ENCODE data around the gene FAM149A. TPM values are rescaled to one million over a fixed set of nuclear protein-coding genes. Genes with fewer than 3 reads are reported as not detected.

Gene FAM149A
- total RNA-seq, 1 donor from 2014 or later, result 0.33 TPM

DNA sequence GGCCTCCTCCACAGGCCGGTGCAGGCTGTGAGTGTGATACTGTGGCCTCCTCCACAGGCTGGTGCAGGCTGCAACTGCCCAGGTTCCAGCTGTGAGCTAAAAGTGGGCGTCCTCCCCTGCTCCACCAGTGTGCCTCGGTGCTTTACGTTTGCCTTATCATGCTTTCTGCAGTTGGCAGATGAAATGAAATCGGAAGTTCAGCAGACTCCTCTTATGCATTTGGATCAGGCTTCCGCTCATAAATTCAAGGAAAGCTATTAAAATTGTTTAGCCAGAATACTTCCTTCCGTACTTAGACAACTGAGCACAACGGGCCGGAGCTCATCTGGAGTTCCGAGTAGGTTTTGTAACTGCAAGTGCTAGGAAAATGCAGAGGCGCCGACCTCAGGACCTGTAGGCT, 98.9 kb downstream of the FAM149A start:
- H3K4me1 Mint-ChIP-seq (ENCODE audit: unreplicated experiment), result no peaks in the 10 kb centered on the region
- TF ChIP-seq, protein P1, sequence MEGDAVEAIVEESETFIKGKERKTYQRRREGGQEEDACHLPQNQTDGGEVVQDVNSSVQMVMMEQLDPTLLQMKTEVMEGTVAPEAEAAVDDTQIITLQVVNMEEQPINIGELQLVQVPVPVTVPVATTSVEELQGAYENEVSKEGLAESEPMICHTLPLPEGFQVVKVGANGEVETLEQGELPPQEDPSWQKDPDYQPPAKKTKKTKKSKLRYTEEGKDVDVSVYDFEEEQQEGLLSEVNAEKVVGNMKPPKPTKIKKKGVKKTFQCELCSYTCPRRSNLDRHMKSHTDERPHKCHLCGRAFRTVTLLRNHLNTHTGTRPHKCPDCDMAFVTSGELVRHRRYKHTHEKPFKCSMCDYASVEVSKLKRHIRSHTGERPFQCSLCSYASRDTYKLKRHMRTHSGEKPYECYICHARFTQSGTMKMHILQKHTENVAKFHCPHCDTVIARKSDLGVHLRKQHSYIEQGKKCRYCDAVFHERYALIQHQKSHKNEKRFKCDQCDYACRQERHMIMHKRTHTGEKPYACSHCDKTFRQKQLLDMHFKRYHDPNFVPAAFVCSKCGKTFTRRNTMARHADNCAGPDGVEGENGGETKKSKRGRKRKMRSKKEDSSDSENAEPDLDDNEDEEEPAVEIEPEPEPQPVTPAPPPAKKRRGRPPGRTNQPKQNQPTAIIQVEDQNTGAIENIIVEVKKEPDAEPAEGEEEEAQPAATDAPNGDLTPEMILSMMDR (IDR thresholded peaks at IDR 0.05; ENCODE audit: unreplicated experiment), result no peak
- no peak overlapping the region for H3K4me3 Mint-ChIP-seq (ENCODE audit: unreplicated experiment)
- no peak for DNase-seq (ENCODE audit: low spot score)
- no peaks in the 10 kb centered on the region for H3K36me3 Mint-ChIP-seq (ENCODE audit: low read depth, unreplicated experiment)
- H3K27me3 Mint-ChIP-seq (ENCODE audit: unreplicated experiment), result peaks cover 4% of the 10 kb centered on the region
- H3K9me3 Mint-ChIP-seq (ENCODE audit: unreplicated experiment), result no peaks in the 10 kb centered on the region
- H3K27ac Mint-ChIP-seq (ENCODE audit: unreplicated experiment), result no peak overlapping the region

DNA sequence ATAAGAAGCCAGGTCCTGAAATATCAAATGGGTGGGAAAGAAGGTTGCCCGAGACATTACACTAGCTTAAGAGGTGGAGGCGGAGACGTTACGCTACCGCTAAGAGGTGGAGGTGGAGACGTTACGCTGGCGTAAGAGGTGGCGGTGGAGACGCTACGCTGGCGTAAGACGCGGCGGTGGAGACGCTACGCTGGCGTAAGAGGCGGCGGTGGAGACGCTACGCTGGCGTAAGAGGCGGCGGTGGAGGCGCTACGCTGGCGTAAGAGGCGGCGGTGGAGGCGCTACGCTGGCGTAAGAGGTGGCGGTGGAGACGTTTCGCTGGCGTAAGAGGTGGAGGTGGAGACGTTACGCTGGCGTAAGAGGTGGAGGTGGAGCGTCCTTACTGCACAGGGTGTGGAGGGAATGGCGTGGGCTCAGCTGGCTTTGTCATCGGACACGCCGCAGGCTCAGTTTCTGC, 99.6 kb downstream of the FAM149A start:
- H3K4me3 Mint-ChIP-seq (ENCODE audit: unreplicated experiment), result no peak overlapping the region
- H3K27me3 Mint-ChIP-seq (ENCODE audit: unreplicated experiment), result peaks cover 4% of the 10 kb centered on the region
- DNase-seq (ENCODE audit: low spot score), result no peak
- H3K27ac Mint-ChIP-seq (ENCODE audit: unreplicated experiment), result no peak overlapping the region
- H3K36me3 Mint-ChIP-seq (ENCODE audit: low read depth, unreplicated experiment), result peaks cover 6% of the 10 kb centered on the region
- H3K9me3 Mint-ChIP-seq (ENCODE audit: unreplicated experiment), result peaks cover 5% of the 10 kb centered on the region
- H3K4me1 Mint-ChIP-seq (ENCODE audit: unreplicated experiment), result no peaks in the 10 kb centered on the region
- TF ChIP-seq, protein P1 (IDR thresholded peaks at IDR 0.05; ENCODE audit: unreplicated experiment), result no peak

DNA sequence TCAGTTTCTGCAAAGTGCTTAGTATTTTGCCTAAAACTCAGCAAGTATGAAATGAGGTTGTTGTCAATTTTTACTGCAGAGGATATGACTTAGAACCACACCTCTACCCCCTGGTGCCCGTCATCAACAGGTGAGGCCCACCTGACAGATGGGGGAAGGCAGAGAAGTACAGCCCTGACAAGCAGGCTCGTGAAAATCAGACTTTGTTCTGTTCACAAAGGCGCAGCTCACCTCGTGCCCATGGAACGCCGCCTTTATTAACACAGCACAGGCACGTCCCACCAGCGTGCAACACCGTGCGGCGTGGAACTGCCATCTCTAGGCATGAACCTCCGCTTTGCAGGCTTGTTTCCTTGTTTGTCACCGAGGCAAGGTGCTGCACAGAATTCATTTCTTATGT, 100.2 kb downstream of the FAM149A start:
- H3K36me3 Mint-ChIP-seq (ENCODE audit: low read depth, unreplicated experiment), result peaks cover 6% of the 10 kb centered on the region
- no peak for DNase-seq (ENCODE audit: low spot score)
- H3K9me3 Mint-ChIP-seq (ENCODE audit: unreplicated experiment), result peaks cover 5% of the 10 kb centered on the region
- no peak overlapping the region for H3K4me3 Mint-ChIP-seq (ENCODE audit: unreplicated experiment)
- H3K27ac Mint-ChIP-seq (ENCODE audit: unreplicated experiment), result no peak overlapping the region
- no peaks in the 10 kb centered on the region for H3K4me1 Mint-ChIP-seq (ENCODE audit: unreplicated experiment)
- TF ChIP-seq, protein P1 (IDR thresholded peaks at IDR 0.05; ENCODE audit: unreplicated experiment), result no peak
- peaks cover 4% of the 10 kb centered on the region for H3K27me3 Mint-ChIP-seq (ENCODE audit: unreplicated experiment)

DNA sequence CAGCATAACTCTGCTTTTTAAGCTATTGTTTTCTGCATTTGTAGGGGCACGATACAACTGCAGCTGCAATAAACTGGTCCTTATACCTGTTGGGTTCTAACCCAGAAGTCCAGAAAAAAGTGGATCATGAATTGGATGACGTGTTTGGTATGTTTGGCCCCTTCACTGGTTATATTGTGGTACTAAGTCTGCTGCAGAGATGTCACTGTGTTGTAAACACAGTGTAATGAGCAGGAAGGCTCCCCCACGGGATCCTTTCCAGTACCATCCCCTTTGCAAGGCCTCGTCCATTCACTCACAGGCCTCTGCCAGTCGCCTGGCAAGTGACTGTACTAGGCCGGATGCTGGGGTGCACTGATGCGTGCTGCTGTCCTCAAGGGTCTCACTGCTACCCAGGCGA, 100.7 kb downstream of the FAM149A start:
- no peak overlapping the region for H3K4me3 Mint-ChIP-seq (ENCODE audit: unreplicated experiment)

DNA sequence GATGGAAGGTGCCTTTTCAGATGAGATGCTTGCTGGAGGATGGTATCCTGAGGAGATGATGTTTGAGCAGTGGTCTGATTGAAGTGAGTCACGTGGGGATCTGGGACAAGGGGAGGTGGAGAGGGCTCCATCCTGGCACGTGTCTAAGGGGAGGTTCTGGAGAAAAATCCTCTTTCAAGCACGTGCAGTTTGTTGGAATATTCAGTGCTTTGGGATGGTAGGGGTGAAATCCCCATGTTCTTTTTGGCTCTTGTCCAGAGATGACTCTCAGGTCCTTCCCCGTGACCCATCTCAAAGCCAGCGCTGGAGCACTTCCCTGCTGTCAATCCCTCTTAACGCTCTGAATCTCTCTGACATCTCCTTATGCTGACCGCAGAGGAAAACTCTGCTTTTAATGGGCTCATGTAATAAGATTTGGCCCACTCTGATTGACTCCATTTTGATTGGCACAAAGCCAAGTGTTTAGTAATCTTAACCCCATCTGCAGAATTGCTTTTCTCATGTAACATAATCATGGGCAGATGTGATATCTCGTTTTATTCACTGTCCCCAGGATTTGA, 112.0 kb downstream of the FAM149A start:
- DNase-seq (ENCODE audit: low spot score), result no peak
- Mint-ChIP-seq H3K9me3 (ENCODE audit: unreplicated experiment) (no peaks in the 10 kb centered on the region), H3K4me3 (ENCODE audit: unreplicated experiment) (no peak overlapping the region)

More for the DNA sequence above, 100.7 kb downstream of the FAM149A start:
- Mint-ChIP-seq H3K27ac (ENCODE audit: unreplicated experiment) (no peak overlapping the region), H3K4me1 (ENCODE audit: unreplicated experiment) (no peaks in the 10 kb centered on the region), H3K27me3 (ENCODE audit: unreplicated experiment) (peaks cover 4% of the 10 kb centered on the region), H3K36me3 (ENCODE audit: low read depth, unreplicated experiment) (peaks cover 6% of the 10 kb centered on the region), H3K9me3 (ENCODE audit: unreplicated experiment) (peaks cover 5% of the 10 kb centered on the region)
- TF ChIP-seq, protein P1 (IDR thresholded peaks at IDR 0.05; ENCODE audit: unreplicated experiment), result no peak
- DNase-seq (ENCODE audit: low spot score), result no peak

More for the DNA sequence above, 112.0 kb downstream of the FAM149A start:
- peaks cover 1% of the 10 kb centered on the region for H3K27me3 Mint-ChIP-seq (ENCODE audit: unreplicated experiment)
- TF ChIP-seq, protein P1 (IDR thresholded peaks at IDR 0.05; ENCODE audit: unreplicated experiment), result no peak
- H3K4me1 Mint-ChIP-seq (ENCODE audit: unreplicated experiment), result no peaks in the 10 kb centered on the region
- H3K27ac Mint-ChIP-seq (ENCODE audit: unreplicated experiment), result no peak overlapping the region
- H3K36me3 Mint-ChIP-seq (ENCODE audit: low read depth, unreplicated experiment), result no peaks in the 10 kb centered on the region

Data from endothelial cell (in vitro differentiated cells).